Cardiac muscle cell (in vitro differentiated cells and primary cell): ENCODE results near the gene THAP11. TPM values are rescaled to one million over a fixed set of nuclear protein-coding genes. Genes with fewer than 3 reads are reported as not detected.

ENCODE experiments used
- DNase-seq, 2 donors: peaks; one replicate each; pipeline versions ENCODE4 v3.0.0 to v3.0.0-alpha.2; 2010 to 2017; ENCODE audit warnings: low read depth in 1 of 2, low spot score in 1 of 2
- H3K27ac ChIP-seq: fragments of 200-600 bp; sonication (generic); 2 replicates; pipeline ENCODE4 v1.5.1; 2016
- H3K27me3 ChIP-seq: fragments of 200-600 bp; sonication (generic); 2 replicates; pipeline ENCODE4 v1.6.0; 2016; ENCODE audit warnings: control low read depth
- H3K36me3 ChIP-seq: fragments of 200-600 bp; sonication (generic); 2 replicates; pipeline ENCODE4 v1.5.1; 2016; ENCODE audit warnings: control low read depth
- H3K4me1 ChIP-seq: fragments of 200-600 bp; sonication (generic); 2 replicates; pipeline ENCODE4 v1.8.1; 2017; ENCODE audit warnings: low read depth, mild to moderate bottlenecking, mixed run types
- H3K4me3 ChIP-seq: fragments of 200-600 bp; sonication (generic); 2 replicates; pipeline ENCODE4 v1.5.1; 2016; ENCODE audit warnings: mild to moderate bottlenecking
- H3K9me3 ChIP-seq: fragments of 200-600 bp; sonication (generic); 2 replicates; pipeline ENCODE4 v1.5.1; 2017; ENCODE audit warnings: low read depth, mild to moderate bottlenecking, control low read depth
- polyA plus RNA-seq: library from polyadenylated mRNA; unstranded; fragments of >200 nt; fragmentation: Nextera tagmentation; extraction: Ambion mirVana; gene quantifications from 2 replicates; pipeline ENCODE4 v1.2.1, GENCODE V29; 2016
- total RNA-seq: library from RNA; depleted of rRNA; stranded (reverse); fragments of >200 nt; gene quantifications from 2 replicates; pipeline ENCODE4 v1.2.3, GENCODE V29; 2016
- TF ChIP-seq, protein P1 (sequence below): IDR thresholded peaks from 2 replicates; pipeline ENCODE4 v1.5.1; 2012; ENCODE audit warnings: low read depth, mild to moderate bottlenecking, low read length

The THAP11 gene
- total and polyA plus RNA-seq, 2 experiments from 2014 or later: 61.3 to 80.7 TPM

DNA sequence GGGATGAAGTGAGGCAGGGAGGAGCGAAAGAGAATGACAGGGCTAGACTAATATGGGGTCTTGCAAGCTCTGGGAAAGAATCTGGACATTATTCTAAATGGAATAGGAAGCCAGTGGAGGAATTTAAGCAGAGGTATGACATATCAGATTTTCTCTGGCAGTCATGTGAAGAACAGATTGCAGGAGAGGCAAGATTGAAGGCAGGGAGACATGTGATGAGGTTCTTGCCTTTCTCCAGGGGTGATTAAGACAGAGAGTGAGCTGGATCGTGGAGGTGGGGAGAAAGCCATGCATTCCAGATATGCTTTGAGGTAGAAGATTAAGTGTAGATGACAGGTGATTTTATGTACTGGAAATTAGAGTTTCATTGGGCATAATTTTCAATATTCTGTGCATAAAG lies 4.3 kb upstream of the THAP11 start:
- Histone ChIP-seq H3K4me1 (peaks cover 4% of the 10 kb centered on the region), H3K27me3 (no peaks in the 10 kb centered on the region), H3K36me3 (no peaks in the 10 kb centered on the region), H3K4me3 (no peak overlapping the region), H3K9me3 (no peaks in the 10 kb centered on the region), H3K27ac (no peak overlapping the region)
- TF ChIP-seq, protein P1, sequence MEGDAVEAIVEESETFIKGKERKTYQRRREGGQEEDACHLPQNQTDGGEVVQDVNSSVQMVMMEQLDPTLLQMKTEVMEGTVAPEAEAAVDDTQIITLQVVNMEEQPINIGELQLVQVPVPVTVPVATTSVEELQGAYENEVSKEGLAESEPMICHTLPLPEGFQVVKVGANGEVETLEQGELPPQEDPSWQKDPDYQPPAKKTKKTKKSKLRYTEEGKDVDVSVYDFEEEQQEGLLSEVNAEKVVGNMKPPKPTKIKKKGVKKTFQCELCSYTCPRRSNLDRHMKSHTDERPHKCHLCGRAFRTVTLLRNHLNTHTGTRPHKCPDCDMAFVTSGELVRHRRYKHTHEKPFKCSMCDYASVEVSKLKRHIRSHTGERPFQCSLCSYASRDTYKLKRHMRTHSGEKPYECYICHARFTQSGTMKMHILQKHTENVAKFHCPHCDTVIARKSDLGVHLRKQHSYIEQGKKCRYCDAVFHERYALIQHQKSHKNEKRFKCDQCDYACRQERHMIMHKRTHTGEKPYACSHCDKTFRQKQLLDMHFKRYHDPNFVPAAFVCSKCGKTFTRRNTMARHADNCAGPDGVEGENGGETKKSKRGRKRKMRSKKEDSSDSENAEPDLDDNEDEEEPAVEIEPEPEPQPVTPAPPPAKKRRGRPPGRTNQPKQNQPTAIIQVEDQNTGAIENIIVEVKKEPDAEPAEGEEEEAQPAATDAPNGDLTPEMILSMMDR: no peak
- DNase-seq: no peak

DNA sequence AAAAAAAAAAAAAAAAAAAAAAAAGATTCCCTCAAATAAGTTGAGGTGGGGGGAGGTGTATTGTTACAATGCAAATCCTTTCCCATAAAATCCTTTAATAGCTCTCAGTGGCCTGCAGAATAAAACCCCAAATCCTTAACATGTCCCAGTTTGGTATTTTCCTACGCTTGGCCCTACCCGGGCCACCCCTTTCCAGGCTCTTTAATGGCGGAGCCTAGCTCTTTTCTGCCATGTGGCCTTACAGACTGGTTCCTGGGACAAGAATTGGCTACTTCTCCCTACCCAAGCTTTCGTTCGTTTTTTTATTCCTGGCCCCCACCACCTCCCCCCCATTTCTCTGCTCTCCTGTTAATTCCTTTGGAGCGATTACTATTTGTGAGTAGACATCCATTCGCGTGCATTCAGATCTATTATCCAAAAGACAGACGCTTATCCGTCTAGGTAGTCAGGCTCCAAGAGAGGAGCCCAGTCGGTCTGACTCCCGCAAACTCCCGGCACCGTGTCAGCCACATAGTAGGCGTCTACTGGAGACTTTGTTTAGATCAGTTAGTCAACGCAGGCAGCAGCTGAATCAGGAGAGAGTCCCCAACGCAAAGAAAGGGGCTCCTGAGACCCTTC lies 813 bp upstream of the THAP11 start:
- H3K4me1 ChIP-seq: peaks cover 27% of the 10 kb centered on the region
- no peaks in the 10 kb centered on the region for H3K9me3 ChIP-seq
- H3K27me3 ChIP-seq: no peaks in the 10 kb centered on the region
- TF ChIP-seq, protein P1: no peak
- H3K36me3 ChIP-seq: no peaks in the 10 kb centered on the region
- peak overlapping the region; percentile 98 for H3K27ac ChIP-seq
- DNase-seq: no peak
- H3K4me3 ChIP-seq: peak overlapping the region; percentile 78

DNA sequence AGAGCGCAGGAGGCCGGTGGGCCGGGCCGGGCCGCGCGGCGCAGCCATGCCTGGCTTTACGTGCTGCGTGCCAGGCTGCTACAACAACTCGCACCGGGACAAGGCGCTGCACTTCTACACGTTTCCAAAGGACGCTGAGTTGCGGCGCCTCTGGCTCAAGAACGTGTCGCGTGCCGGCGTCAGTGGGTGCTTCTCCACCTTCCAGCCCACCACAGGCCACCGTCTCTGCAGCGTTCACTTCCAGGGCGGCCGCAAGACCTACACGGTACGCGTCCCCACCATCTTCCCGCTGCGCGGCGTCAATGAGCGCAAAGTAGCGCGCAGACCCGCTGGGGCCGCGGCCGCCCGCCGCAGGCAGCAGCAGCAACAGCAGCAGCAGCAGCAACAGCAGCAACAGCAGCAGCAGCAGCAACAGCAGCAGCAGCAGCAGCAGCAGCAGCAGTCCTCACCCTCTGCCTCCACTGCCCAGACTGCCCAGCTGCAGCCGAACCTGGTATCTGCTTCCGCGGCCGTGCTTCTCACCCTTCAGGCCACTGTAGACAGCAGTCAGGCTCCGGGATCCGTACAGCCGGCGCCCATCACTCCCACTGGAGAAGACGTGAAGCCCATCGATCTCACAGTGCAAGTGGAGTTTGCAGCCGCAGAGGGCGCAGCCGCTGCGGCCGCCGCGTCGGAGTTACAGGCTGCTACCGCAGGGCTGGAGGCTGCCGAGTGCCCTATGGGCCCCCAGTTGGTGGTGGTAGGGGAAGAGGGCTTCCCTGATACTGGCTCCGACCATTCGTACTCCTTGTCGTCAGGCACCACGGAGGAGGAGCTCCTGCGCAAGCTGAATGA lies 606 bp downstream of the THAP11 start:
- TF ChIP-seq, protein P1: peak; percentile 44
- H3K36me3 ChIP-seq: no peaks in the 10 kb centered on the region
- H3K27me3 ChIP-seq: no peaks in the 10 kb centered on the region
- peaks cover 27% of the 10 kb centered on the region for H3K4me1 ChIP-seq
- H3K4me3 ChIP-seq: peak overlapping the region; percentile 78
- peak; percentile 59 to 66 for DNase-seq
- H3K27ac ChIP-seq: peak overlapping the region; percentile 98
- no peaks in the 10 kb centered on the region for H3K9me3 ChIP-seq

DNA sequence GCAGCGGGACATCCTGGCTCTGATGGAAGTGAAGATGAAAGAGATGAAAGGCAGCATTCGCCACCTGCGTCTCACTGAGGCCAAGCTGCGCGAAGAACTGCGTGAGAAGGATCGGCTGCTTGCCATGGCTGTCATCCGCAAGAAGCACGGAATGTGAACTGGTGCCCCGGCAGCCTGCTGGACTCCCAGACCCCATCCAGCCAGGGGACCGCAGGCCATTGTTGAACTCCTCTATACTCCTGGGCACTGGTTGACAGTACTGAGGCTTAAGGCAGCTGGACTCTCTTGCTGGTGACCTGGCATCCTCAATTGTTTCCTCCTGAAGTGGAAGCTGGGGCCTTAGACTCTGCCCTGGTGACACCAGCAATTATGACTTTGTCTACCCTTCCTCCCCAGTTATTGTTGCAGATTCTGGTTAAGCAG lies 1.2 kb downstream of the THAP11 start:
- H3K27ac ChIP-seq: no peak overlapping the region

DNA sequence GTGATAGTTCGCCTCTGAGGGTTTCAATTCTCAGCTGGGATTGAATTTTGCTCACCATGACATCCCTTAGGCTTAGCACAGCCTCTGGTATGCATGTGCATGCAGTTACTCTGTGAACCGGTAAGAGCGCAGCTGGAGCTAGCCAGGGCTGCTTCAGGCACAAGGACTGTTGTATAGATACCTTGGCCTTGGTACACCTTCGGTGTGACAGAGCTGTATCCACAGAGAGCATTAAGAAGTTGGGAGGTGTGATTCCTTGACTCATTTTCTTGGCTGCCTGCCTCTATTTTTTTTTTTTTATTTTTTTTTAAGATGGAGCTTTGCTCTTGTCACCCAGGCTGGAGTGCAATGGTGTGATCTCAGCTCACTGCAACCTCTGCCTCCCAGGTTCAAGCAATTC lies 2.4 kb downstream of the THAP11 start:
- no peaks in the 10 kb centered on the region for H3K9me3 ChIP-seq
- no peak for DNase-seq
- H3K36me3 ChIP-seq: no peaks in the 10 kb centered on the region
- no peaks in the 10 kb centered on the region for H3K27me3 ChIP-seq
- no peak overlapping the region for H3K4me3 ChIP-seq
- H3K27ac ChIP-seq: no peak overlapping the region
- TF ChIP-seq, protein P1: no peak
- H3K4me1 ChIP-seq: peaks cover 33% of the 10 kb centered on the region

More for the DNA sequence above, 1.2 kb downstream of the THAP11 start:
- Histone ChIP-seq H3K9me3 (no peaks in the 10 kb centered on the region), H3K4me1 (peaks cover 33% of the 10 kb centered on the region), H3K4me3 (peak overlapping the region; percentile 78), H3K36me3 (no peaks in the 10 kb centered on the region), H3K27me3 (no peaks in the 10 kb centered on the region)
- TF ChIP-seq, protein P1: no peak
- DNase-seq: peak in 1 of 2 donors; percentile 29
